ENCODE measurements around the gene AAGAB.

Gene AAGAB

DNA sequence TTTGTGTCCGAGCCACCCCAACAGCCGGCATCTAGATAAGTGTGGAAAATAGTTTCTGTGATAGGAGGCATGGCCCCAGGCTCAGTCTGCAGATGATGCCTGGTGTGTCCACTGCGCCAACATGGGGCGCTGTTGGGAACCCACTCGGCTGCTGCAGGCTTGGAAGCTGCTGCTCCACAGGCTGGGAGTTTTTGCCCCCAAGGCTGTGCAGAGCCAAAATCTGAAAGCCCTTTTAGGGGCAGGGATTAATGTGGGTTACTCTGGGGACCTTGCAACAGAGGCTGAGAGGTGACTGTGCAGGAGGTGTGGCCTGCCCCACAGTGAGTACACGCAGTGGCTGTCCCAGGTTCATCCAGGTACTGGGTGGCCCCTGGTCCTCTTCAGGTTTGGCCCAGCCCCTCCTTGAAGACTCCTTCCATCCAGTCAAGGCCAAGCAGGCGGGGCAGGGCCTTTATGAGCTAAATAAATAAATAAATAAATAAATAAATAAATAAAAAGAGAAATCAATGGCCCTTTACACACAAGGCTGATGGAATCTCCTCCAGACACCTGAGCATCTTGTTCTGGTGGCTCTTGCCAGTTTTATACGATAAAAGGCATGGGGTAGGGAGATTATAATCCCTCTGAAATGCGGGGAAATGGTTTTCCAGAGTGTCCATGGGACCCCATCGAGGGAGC, 73.8 kb downstream of the AAGAB start:
- no peak for TF ChIP-seq POLR2AphosphoS5 (IDR thresholded peaks at IDR 0.05; ENCODE audit: low read depth, low read length)
- no peak for TF ChIP-seq FOXP2 (optimal IDR thresholded peaks at IDR 0.05; ENCODE audit: borderline replicate concordance, extremely low read depth, extremely low read length, insufficient read depth)
- TF ChIP-seq REST (IDR thresholded peaks at IDR 0.05; ENCODE audit: insufficient read depth in 1 of 2, low read depth in 2 of 2, low read length in 2 of 2): no peak
- TF ChIP-seq SIN3A (IDR thresholded peaks at IDR 0.05; ENCODE audit: borderline replicate concordance, insufficient read depth, low read length): no peak
- TF ChIP-seq TAF1 (IDR thresholded peaks at IDR 0.05; ENCODE audit: borderline replicate concordance, insufficient read depth, low read length): no peak

DNA sequence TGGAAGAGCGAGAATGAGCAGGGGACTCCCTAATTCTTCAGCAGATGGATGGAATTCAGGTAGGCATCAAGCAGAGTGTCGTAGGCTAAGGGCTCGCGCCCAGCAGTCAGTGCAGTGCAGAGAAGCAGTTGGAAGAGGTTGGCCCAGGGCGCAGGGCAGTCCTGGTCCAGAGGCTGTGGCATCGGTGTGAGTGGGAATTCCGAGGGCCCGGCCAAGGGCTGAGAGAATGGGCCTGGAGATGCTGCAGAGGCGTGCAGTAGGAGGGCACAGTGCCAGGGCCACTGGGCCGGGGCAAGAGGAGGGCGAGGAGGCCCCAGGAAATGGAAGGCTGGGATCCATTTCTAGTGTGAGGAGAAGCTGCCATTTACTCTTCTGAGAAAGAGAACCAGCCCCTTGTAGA, 74.4 kb downstream of the AAGAB start:
- no peak for TF ChIP-seq TAF1 (IDR thresholded peaks at IDR 0.05; ENCODE audit: borderline replicate concordance, insufficient read depth, low read length)
- TF ChIP-seq FOXP2 (optimal IDR thresholded peaks at IDR 0.05; ENCODE audit: borderline replicate concordance, extremely low read depth, extremely low read length, insufficient read depth): no peak
- no peak for TF ChIP-seq POLR2AphosphoS5 (IDR thresholded peaks at IDR 0.05; ENCODE audit: low read depth, low read length)
- no peak for TF ChIP-seq REST (IDR thresholded peaks at IDR 0.05; ENCODE audit: insufficient read depth in 1 of 2, low read depth in 2 of 2, low read length in 2 of 2)
- TF ChIP-seq SIN3A (IDR thresholded peaks at IDR 0.05; ENCODE audit: borderline replicate concordance, insufficient read depth, low read length): no peak

DNA sequence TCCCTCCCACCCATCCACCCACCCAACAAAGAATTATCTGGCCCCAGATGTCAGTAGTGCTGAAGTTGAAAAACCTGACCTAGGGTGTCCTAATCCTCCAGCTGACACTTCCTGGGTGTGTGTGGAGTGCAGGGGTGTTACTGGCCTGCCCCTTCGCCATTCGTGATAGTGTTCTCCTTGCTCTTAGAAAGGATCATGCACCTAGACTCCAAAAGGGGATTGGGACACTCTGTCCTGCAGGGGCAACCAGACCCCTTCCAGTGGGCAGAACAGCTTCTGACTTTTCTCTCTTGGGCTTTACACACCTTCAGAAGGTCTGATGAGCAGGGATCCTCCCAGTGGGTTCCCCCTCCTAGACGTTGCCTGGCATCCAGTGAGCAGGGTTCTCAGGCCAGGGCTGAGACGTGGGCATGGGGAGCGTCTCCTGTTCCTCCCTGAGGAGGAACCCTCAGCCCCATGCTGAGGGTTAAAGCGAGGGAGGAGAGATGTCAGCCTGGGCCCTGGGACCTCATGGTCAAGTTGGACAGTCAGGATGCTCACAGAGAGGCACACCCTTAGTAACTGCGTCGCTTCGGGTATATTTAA, 75.0 kb downstream of the AAGAB start:
- TF ChIP-seq POLR2AphosphoS5 (IDR thresholded peaks at IDR 0.05; ENCODE audit: low read depth, low read length) (no peak), REST (IDR thresholded peaks at IDR 0.05; ENCODE audit: insufficient read depth in 1 of 2, low read depth in 2 of 2, low read length in 2 of 2) (no peak), SIN3A (IDR thresholded peaks at IDR 0.05; ENCODE audit: borderline replicate concordance, insufficient read depth, low read length) (no peak)

- no peak for TF ChIP-seq TAF1 (IDR thresholded peaks at IDR 0.05; ENCODE audit: borderline replicate concordance, insufficient read depth, low read length)
- TF ChIP-seq REST (IDR thresholded peaks at IDR 0.05; ENCODE audit: insufficient read depth in 1 of 2, low read depth in 2 of 2, low read length in 2 of 2): no peak
These were observed 75.8 kb downstream of the AAGAB start for GRCh38 chr15:67178569-67179210.
